Subcutaneous adipose tissue (tissue), 4 donors: ENCODE data around the gene LARP6. TPM values are rescaled to one million over a fixed set of nuclear protein-coding genes. Genes with fewer than 3 reads are reported as not detected.

Source experiments
- total RNA-seq, 4 donors: library from RNA; depleted of rRNA; stranded (reverse); fragments of >200 nt; gene quantifications; one replicate each; pipeline ENCODE4 v1.1.0, GENCODE V29; 2016
- TF ChIP-seq, protein P1 (sequence below): fragments of 450-650 bp; IDR thresholded peaks from one replicate; pipeline ENCODE4 v1.5.1; 2016; ENCODE audit warnings: low read depth, mild to moderate bottlenecking, control low read depth, antibody characterized with exemption, moderate library complexity

The LARP6 gene
- total RNA-seq, 4 donors from 2014 or later, result 42.9 to 139 (median 61.2) TPM

DNA sequence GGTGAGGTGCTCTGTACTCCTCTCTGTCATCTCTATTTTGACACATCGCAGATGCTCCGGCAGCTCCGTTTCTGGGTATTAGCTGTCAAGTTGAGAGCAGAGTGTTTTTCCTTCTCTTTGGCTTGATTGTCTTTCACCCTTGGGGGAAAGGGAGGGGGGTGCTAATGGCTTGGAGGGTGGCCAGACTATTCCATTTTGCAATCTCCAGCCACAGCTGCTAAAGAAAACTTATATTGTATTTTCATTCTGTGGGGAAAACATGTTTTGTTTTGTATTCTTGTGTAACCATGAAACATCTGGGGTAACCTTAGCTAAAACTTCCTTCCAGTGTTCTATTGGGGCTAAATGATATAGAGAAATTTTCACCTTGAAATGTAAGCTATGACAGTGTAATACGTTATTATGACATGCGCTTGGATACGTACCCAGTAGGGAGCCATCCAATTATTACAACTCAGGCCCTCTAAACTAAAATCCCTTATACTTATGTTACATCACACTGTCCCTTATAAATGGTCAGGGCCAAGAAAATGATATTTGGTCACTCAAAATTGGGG is 14.0 kb upstream of the LARP6 start:
- TF ChIP-seq, protein P1, sequence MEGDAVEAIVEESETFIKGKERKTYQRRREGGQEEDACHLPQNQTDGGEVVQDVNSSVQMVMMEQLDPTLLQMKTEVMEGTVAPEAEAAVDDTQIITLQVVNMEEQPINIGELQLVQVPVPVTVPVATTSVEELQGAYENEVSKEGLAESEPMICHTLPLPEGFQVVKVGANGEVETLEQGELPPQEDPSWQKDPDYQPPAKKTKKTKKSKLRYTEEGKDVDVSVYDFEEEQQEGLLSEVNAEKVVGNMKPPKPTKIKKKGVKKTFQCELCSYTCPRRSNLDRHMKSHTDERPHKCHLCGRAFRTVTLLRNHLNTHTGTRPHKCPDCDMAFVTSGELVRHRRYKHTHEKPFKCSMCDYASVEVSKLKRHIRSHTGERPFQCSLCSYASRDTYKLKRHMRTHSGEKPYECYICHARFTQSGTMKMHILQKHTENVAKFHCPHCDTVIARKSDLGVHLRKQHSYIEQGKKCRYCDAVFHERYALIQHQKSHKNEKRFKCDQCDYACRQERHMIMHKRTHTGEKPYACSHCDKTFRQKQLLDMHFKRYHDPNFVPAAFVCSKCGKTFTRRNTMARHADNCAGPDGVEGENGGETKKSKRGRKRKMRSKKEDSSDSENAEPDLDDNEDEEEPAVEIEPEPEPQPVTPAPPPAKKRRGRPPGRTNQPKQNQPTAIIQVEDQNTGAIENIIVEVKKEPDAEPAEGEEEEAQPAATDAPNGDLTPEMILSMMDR, result no peak

GRCh38 chr15:70866982-70867641 is 13.2 kb upstream of the LARP6 start:
- TF ChIP-seq, protein P1, result no peak

DNA sequence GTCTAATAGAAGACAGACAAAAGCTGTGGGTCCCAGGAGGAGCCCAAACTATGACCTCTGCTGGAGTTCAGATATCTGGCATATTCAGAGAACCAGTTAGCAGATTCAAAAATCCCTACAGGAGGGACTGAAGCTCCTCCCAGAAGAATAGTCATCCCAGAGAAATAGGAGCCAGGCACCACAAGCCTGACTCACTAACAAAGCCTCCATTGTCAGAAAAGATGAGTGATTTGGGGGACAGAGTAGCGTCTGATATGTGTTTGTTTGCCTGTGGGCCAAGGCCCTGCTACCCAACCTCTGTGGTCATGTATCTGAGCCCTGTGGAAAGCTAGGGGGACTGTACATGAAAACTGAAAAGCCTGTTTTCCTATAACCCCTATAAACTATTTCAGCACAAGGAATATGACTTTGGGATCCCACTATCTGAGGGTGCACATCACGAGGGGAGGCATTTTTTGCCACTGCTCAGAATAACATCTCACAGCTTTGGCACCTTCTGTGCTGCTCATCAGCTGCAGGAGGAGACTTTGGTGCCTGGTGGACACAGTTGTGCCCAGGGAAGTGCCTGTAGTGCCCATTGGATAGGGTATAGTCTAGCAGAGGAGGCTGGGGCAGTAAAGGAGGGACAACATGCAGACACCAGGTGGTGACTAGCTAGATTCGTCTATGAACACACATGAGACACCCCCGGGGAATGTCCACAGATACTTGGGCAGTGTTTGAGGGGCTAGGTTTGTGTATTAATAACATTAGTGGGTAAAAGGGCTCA is 9.7 kb upstream of the LARP6 start:
- TF ChIP-seq, protein P1, result no peak

GRCh38 chr15:70859998-70860397 is 6.0 kb upstream of the LARP6 start:
- TF ChIP-seq, protein P1, result no peak

GRCh38 chr15:70859322-70859908 is 5.5 kb upstream of the LARP6 start:
- TF ChIP-seq, protein P1, result no peak

DNA sequence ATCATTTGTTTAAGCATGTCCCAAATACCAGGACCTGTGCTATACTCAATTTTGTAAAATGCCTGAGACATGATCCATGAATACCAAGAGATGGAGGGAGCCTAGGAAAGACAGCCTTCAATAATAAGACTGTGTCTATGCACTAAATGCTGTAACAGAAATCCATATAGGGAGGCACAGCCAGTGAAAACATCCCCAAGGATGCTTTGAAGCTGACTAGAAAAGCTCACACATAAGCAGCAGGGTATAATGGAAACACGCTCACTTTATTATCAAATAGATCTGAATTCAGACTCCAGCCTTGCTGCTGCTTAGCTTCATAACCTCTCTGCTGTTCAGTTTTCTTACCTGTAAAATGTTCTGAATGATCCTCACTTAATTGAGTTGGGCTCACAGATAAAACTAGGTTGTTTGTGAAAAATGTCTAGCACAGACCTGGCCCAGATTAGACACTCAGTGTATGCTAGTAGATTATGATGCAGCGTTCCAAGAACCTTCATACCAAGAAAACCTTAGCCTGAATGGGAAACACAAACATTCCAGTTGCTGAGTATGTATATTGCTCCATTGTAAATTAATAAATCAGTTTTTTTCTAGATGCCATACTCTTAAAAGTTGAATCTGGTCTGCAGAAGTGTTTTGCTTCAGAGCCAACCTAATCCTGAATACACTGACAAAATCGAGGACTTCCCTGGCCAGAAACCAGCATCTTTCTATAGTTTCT is 3.8 kb upstream of the LARP6 start:
- TF ChIP-seq, protein P1, result no peak
